GM19455 (cell line): ENCODE measurements around the gene UFL1.

Source experiments
- ATAC-seq: cut with Tn5 transposase; IDR thresholded peaks from one replicate; pipeline ENCODE4 v1.9.1; 2021; ENCODE audit not compliant: unreplicated experiment

Gene UFL1

DNA sequence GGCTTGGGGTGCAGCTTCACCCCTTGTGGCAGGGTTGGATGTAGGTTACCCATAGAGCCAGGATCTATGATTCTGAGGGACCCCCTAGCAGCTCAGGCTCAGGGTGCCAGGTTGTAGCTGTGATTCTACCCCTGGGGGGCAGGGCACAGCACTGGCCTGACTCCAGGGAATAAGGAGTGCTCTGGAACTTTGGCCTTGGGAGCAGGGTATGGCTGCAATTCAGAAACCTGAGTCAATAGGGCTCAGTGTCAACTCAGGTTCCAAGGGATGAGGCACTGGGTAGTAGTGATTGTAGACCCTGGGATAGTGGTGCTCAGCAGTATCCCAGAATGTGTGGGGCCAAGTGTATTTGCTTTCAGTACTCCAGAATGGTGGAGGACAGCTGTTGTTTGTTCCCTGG lies 49.9 kb downstream of the UFL1 start:
- ATAC-seq: no peak

DNA sequence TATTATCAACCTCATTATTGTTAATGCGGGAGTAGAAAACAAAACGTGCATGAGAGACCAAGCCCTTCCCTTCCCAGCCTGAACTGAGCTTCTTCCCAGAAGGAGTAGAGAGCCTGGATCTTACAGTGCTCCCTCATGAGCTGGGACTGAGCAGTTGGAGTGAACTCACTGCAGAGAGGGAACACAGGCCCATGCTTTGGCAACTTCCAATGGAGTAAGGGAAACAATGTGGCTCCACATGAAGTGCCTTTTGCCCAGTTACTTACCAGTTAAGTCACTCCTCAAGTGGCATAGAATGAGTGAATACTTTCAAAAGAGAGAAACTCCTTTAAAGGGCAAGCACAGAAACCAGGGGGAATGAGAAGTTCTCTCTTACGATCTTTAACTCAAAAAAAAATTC lies 53.8 kb downstream of the UFL1 start:
- ATAC-seq: no peak

DNA sequence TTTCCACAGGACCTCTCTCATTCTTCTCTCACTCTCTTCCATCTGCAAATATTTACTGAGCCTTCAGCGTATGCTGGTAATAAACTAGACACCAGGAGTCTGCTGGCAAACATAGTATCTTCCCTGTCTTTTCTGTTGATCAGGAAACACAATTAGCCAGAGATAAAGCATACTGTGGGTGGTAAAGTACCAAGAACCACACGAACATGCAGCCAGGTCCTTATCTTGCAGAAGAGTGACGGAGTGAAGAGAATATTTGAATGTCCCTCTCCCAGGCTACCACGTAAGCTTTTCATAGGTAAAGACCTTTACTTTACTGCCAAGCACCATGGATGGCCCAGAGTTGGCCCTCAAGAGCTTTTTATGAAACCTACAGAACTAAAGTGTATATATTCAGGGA lies 54.6 kb downstream of the UFL1 start:
- ATAC-seq: no peak

DNA sequence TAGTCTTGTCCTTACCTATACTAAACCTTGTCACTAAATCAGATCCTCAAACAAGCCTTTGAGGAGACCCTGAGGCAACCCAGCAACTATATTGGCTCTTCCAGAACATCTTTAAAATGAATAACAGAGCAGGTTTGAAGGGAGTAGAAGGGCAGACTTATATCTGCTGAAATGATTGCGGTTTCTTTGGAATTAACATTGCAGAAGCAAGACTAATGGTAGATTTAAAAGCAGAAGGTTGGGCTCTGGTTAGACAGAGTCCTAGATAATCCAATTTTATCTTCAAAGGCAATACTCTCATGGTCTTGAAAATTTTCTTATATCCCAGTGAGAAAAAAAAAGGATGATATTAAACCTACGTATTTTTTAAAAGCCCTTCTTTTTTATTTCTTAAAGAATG lies 60.4 kb downstream of the UFL1 start:
- ATAC-seq: no peak

DNA sequence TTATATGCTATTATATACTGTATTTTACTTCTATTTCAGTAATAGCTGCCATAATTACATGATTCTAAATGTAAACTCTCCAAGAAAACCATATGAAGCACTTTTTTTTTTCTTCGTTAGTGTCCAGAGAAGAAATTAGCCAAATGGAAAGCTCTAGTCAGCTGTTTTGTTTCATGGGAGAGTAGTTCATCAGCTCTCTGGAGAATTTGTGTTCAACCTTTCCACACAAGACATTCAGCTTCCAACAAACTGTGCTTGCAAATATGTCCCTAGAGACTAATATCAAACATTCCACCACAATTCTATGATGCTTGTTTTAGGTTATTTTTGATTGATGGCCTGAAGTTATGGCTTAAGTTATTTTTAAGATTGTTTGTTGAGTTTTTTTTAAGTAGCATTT lies 60.8 kb downstream of the UFL1 start:
- ATAC-seq: no peak

DNA sequence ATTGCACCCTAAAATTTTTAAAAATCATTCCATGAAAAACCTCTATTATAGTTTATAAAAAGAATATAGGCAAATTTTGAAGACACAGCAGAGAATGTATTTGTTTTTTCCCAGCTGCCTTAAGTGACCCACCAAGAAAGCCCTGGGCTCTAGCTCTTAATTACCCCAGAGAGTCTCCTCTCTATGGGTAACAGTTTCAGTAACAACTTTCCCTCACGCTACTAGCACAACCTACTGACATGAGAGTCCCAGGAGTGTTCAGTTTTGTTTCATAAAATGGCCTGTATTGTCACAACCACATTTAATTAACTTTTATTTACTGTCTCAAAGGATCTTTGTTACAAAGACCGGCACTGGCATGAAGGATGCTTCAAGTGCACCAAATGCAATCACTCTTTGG lies 82.8 kb downstream of the UFL1 start:
- ATAC-seq: no peak
